Measurements from ENCODE around the gene SMG7. TPM values are rescaled to one million over a fixed set of nuclear protein-coding genes. Genes with fewer than 3 reads are reported as not detected.
A peak's percentile ranks its signal among the peaks of the same experiment; 100 is the strongest.

Gene SMG7
- total RNA-seq, 2 experiments from 2014 or later, result 45.0 to 185 TPM

DNA sequence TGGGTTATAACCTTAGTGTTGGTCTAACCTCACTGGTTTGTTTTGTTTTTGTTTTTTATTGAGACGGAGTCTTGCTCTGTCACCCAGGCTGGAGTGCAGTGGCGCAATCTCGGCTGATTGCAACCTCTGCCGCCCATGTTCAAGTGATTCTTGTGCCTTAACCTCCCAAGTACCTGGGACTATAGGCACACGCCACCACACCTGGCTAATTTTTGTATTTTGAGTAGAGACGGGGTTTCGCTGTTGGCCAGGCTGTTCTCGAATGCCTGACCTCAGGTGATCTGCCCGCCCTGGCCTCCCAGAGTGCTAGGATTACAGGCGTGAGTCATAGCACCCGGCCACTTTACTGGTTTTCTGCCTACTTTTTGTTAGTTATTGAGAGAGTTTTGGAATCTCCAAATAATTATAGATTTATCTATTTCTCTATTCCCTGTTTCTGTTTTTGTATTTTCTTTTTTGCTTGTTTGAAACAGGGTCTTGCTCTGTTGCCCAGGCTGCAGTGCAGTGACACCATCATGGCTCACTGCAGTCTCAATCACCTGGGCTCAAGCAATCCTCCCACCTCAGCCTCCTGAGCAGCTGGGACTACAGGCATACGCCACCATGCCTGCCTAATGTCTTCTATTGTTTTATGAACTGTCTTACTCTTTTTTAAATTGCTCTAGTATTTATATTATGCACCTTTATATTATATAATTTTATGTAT is 21.4 kb downstream of the SMG7 start:
- Histone ChIP-seq H3K9me2 (ENCODE audit: insufficient read depth, low read length) (no peaks in the 10 kb centered on the region), H2AFZ (ENCODE audit: low read length) (no peak overlapping the region), H3K4me3 (ENCODE audit: low read depth, low read length, poor library complexity, severe bottlenecking) (no peak overlapping the region), H3K79me2 (ENCODE audit: insufficient read depth, low read depth, low read length) (peaks cover 100% of the 10 kb centered on the region), H3K4me2 (ENCODE audit: low read length) (0 out of 2 replicates have a peak overlapping the region, but pooled peaks have one; percentile 5), H4K20me1 (ENCODE audit: insufficient read depth, low read length) (peaks cover 36% of the 10 kb centered on the region), H3K27ac (ENCODE audit: low read depth, low read length, poor library complexity, severe bottlenecking) (no peak overlapping the region), H3K9me3 (ENCODE audit: low read length) (no peaks in the 10 kb centered on the region; the same call in 1 of the 2 replicates), H3K4me1 (ENCODE audit: insufficient read depth, low read length, poor library complexity, severe bottlenecking) (peaks cover 98% of the 10 kb centered on the region), H3K36me3 (ENCODE audit: insufficient read depth, low read length) (peaks cover 51% of the 10 kb centered on the region)
- no TSS peak for BruUV-seq (replicated peaks)
- intact Hi-C loops (cut with micrococcal nuclease; ENCODE audit: unreplicated experiment), result no loop called here
- no peak for TF ChIP-seq EZH2phosphoT487 (IDR thresholded peaks at IDR 0.05; ENCODE audit: borderline replicate concordance, low read depth, low read length)
- TF ChIP-seq CTCF (conservative IDR thresholded peaks at IDR 0.05; ENCODE audit: low read length), result no peak
- CTCF ChIA-PET (ENCODE audit: unreplicated experiment), result no interaction called here
- no peak for DNase-seq (ENCODE audit: low spot score)
- POLR2A ChIA-PET, result interaction anchor here (0.6 to 3.1 kb wide), 10 partner anchors 9 to 140 kb away, joined by 3 to 23 read pairs (median 4); partner anchors contain the start of gene SMG7

DNA sequence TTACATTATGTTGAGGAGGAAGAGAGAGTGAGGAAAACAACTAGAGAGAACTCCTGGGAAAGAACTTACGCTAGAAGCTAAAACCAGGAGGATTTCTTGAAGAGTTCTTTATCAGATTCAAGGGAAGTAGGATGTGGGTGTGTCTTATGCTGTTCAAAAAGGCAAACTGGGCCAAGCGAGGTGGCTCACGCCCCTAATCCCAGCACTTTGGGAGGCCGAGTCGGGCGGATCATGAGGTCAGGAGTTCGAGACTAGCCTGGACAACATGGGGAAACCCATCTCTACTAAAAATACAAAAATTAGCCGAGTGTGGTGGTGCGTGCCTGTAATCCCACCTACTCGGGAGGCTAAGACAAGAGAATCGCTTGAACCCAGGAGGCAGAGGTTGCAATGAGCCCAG is 23.1 kb downstream of the SMG7 start:
- peaks cover 41% of the 10 kb centered on the region for H4K20me1 ChIP-seq (ENCODE audit: insufficient read depth, low read length)
- no TSS peak for BruUV-seq (replicated peaks)
- H3K4me1 ChIP-seq (ENCODE audit: insufficient read depth, low read length, poor library complexity, severe bottlenecking), result peaks cover 99% of the 10 kb centered on the region
- H3K4me2 ChIP-seq (ENCODE audit: low read length), result 0 out of 2 replicates have a peak overlapping the region, but pooled peaks have one; percentile 2
- no peak overlapping the region for H3K4me3 ChIP-seq (ENCODE audit: low read depth, low read length, poor library complexity, severe bottlenecking)
- POLR2A ChIA-PET, result interaction anchor here (1.1 to 3.1 kb wide), 7 partner anchors 10 to 32 kb away, joined by 3 to 23 read pairs (median 6); partner anchors contain the start of gene SMG7
- CTCF ChIA-PET (ENCODE audit: unreplicated experiment), result no interaction called here
- peaks cover 40% of the 10 kb centered on the region for H3K36me3 ChIP-seq (ENCODE audit: insufficient read depth, low read length)
- no peak overlapping the region for H2AFZ ChIP-seq (ENCODE audit: low read length)
- TF ChIP-seq EZH2phosphoT487 (IDR thresholded peaks at IDR 0.05; ENCODE audit: borderline replicate concordance, low read depth, low read length) (no peak), CTCF (conservative IDR thresholded peaks at IDR 0.05; ENCODE audit: low read length) (no peak)
- no peaks in the 10 kb centered on the region; the same call in 1 of the 2 replicates for H3K9me3 ChIP-seq (ENCODE audit: low read length)
- peak overlapping the region; percentile 44 for H3K27ac ChIP-seq (ENCODE audit: low read depth, low read length, poor library complexity, severe bottlenecking)
- H3K9me2 ChIP-seq (ENCODE audit: insufficient read depth, low read length), result no peaks in the 10 kb centered on the region
- DNase-seq (ENCODE audit: low spot score), result no peak
- H3K79me2 ChIP-seq (ENCODE audit: insufficient read depth, low read depth, low read length), result peaks cover 100% of the 10 kb centered on the region
- intact Hi-C loops (cut with micrococcal nuclease; ENCODE audit: unreplicated experiment), result no loop called here

DNA sequence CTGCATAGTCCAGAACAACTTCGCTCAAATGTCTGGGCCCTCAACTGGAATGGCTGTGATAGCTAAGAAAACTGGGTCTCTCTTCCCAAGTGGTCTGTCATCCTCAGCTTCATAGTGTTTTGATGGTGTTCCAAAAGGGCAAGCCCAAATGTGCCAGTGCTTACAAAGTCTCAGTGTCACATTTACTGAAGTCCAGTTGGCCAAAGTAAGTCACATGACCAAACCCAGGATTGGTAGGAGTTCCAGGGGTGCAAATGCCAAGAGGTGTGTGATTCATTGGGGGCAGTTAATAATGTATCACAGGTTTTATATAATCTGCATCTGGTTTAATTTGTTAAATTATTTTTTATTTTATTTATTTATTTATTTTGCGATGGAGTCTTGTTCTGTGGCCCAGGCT is 24.9 kb downstream of the SMG7 start:
- ChIA-PET CTCF (ENCODE audit: unreplicated experiment) (interaction anchor here (1.0 to 1.9 kb wide), 2 partner anchors 12 to 24 kb away, joined by 3 to 4 read pairs; no protein-coding TSS in a partner anchor), POLR2A (interaction anchor here (1.0 to 1.8 kb wide), 4 partner anchors 11 to 42 kb away, joined by 4 to 7 read pairs (median 6); no protein-coding TSS in a partner anchor)
- peaks cover 46% of the 10 kb centered on the region for H4K20me1 ChIP-seq (ENCODE audit: insufficient read depth, low read length)
- H3K27ac ChIP-seq (ENCODE audit: low read depth, low read length, poor library complexity, severe bottlenecking), result peak overlapping the region; percentile 14
- no peaks in the 10 kb centered on the region; the same call in 1 of the 2 replicates for H3K9me3 ChIP-seq (ENCODE audit: low read length)
- DNase-seq (ENCODE audit: low spot score), result no peak
- H3K4me1 ChIP-seq (ENCODE audit: insufficient read depth, low read length, poor library complexity, severe bottlenecking), result peaks cover 100% of the 10 kb centered on the region
- no peak for TF ChIP-seq EZH2phosphoT487 (IDR thresholded peaks at IDR 0.05; ENCODE audit: borderline replicate concordance, low read depth, low read length)
- no peak for TF ChIP-seq CTCF (conservative IDR thresholded peaks at IDR 0.05; ENCODE audit: low read length)
- peaks cover 100% of the 10 kb centered on the region for H3K79me2 ChIP-seq (ENCODE audit: insufficient read depth, low read depth, low read length)
- peak overlapping the region; percentile 4; the same call in 1 of the 2 replicates for H3K4me2 ChIP-seq (ENCODE audit: low read length)
- intact Hi-C loops (cut with micrococcal nuclease; ENCODE audit: unreplicated experiment), result no loop called here
- no peak overlapping the region for H2AFZ ChIP-seq (ENCODE audit: low read length)
- H3K36me3 ChIP-seq (ENCODE audit: insufficient read depth, low read length), result peaks cover 42% of the 10 kb centered on the region
- no peak overlapping the region for H3K4me3 ChIP-seq (ENCODE audit: low read depth, low read length, poor library complexity, severe bottlenecking)
- BruUV-seq (replicated peaks), result no TSS peak
- no peaks in the 10 kb centered on the region for H3K9me2 ChIP-seq (ENCODE audit: insufficient read depth, low read length)
